Measurements from ENCODE around the gene DEPDC7. TPM values are rescaled to one million over a fixed set of nuclear protein-coding genes. Genes with fewer than 3 reads are reported as not detected.
A peak's percentile ranks its signal among the peaks of the same experiment; 100 is the strongest.

The DEPDC7 gene
- total RNA-seq, 4 donors from 2014 or later, result 3.3 to 76.2 (median 36.9) TPM

DNA sequence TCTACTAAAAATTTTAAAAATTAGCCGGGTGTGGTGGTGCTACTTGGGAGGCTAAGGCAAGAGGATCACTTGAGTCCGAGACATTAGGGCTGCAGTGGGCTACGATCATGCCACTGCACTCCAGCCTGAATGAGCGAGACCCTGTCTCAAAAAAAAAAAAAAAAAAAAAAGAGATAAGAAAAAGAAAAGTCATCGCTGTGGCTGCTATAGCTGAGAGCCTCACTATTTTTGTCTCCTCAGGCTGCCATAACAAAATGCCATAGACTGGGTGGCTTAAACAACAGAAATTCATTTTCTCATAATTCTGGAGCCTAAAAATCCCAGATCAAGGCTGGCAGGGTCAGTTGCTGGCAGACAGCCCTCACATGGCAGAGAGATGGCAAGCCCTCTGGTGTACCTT, 30.1 kb upstream of the DEPDC7 start:
- Histone ChIP-seq H3K27me3 (no peaks in the 10 kb centered on the region), H3K4me3 (no peak overlapping the region), H3K4me1 (no peaks in the 10 kb centered on the region), H3K36me3 (no peaks in the 10 kb centered on the region), H3K9me3 (no peaks in the 10 kb centered on the region), H3K27ac (no peak overlapping the region)
- TF ChIP-seq, protein P1, sequence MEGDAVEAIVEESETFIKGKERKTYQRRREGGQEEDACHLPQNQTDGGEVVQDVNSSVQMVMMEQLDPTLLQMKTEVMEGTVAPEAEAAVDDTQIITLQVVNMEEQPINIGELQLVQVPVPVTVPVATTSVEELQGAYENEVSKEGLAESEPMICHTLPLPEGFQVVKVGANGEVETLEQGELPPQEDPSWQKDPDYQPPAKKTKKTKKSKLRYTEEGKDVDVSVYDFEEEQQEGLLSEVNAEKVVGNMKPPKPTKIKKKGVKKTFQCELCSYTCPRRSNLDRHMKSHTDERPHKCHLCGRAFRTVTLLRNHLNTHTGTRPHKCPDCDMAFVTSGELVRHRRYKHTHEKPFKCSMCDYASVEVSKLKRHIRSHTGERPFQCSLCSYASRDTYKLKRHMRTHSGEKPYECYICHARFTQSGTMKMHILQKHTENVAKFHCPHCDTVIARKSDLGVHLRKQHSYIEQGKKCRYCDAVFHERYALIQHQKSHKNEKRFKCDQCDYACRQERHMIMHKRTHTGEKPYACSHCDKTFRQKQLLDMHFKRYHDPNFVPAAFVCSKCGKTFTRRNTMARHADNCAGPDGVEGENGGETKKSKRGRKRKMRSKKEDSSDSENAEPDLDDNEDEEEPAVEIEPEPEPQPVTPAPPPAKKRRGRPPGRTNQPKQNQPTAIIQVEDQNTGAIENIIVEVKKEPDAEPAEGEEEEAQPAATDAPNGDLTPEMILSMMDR (IDR thresholded peaks at IDR 0.05), result no peak
- no peak for TF ChIP-seq POLR2A (IDR thresholded peaks at IDR 0.05)
- no peak for DNase-seq

DNA sequence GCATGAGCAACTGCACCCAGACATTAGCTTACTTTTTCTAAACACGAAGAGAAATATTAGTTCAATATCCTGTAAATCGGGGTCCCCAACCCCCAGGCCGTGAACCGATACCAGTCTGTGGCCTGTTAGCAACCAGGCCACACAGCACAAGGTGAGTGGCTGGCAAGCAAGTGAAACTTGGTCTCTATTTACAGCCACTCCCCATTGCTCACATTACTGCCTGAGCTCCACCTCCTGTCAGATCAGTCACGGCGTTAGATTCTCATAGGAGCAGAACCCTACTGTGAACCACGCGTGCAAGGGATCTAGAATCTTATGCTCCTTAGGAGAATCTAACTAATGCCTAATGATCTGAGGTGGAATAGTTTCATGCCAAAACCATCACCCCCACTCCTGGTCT, 27.8 kb upstream of the DEPDC7 start:
- H3K27ac ChIP-seq, result peak overlapping the region in 1 of 4 donors; percentile 4
- TF ChIP-seq POLR2A (IDR thresholded peaks at IDR 0.05), result no peak
- TF ChIP-seq, protein P1 (IDR thresholded peaks at IDR 0.05), result no peak
- peak in 1 of 3 donors; percentile 65 for DNase-seq
- no peaks in the 10 kb centered on the region for H3K27me3 ChIP-seq
- H3K4me1 ChIP-seq, result no peaks in the 10 kb centered on the region
- H3K36me3 ChIP-seq, result no peaks in the 10 kb centered on the region
- H3K9me3 ChIP-seq, result no peaks in the 10 kb centered on the region
- H3K4me3 ChIP-seq, result no peak overlapping the region

- H3K4me3 ChIP-seq, result no peak overlapping the region
- TF ChIP-seq POLR2A (IDR thresholded peaks at IDR 0.05), result no peak
- TF ChIP-seq, protein P1 (IDR thresholded peaks at IDR 0.05), result no peak
- H3K4me1 ChIP-seq, result no peaks in the 10 kb centered on the region
- no peaks in the 10 kb centered on the region for H3K27me3 ChIP-seq
- no peaks in the 10 kb centered on the region for H3K36me3 ChIP-seq
- H3K9me3 ChIP-seq, result no peaks in the 10 kb centered on the region
- no peak for DNase-seq
- no peak overlapping the region for H3K27ac ChIP-seq
These were observed 25.2 kb upstream of the DEPDC7 start for GRCh38 chr11:32990481-32990880.

DNA sequence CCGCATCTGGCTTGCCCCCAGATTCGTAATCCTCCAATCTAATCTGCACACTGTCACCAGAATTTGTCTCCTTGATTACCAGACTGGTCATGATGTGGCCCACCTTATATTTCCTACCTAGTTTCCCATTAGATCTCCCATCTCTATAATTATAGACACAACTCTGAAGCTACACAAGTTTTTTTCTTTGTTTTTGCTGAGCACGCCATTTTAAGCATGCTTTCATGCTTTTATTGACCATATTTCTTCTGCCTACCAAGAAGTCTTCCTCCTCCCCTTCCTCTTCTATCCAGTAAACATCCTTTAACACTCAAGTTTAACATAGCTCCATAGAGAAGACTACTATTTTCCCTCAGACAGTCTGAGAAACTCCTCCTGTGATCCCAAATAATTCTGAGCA, 24.3 kb upstream of the DEPDC7 start:
- no peak overlapping the region for H3K27ac ChIP-seq

DNA sequence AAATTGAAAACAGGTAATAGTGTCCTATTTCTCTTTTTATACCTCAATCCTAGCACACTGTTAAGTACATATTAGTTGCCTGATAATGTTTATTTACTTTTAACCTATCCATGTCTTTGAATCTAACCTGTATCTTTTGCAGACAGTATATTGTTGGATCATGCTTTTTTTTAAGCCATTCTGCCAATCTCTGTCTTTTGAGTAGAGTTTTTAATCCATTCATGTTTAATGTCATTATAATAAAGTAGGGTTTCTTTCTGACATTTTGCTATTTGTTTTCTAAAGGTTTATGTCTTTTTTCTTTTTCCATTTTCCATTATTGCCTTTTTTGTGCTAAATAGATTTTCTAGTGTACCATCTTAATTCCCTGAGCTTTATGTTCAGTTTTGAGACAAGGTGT, 23.8 kb upstream of the DEPDC7 start:
- H3K27ac ChIP-seq, result no peak overlapping the region
- no peaks in the 10 kb centered on the region for H3K4me1 ChIP-seq
- no peak for DNase-seq
- H3K27me3 ChIP-seq, result no peaks in the 10 kb centered on the region
- no peak for TF ChIP-seq POLR2A (IDR thresholded peaks at IDR 0.05)
- TF ChIP-seq, protein P1 (IDR thresholded peaks at IDR 0.05), result no peak
- H3K4me3 ChIP-seq, result no peak overlapping the region
- no peaks in the 10 kb centered on the region for H3K36me3 ChIP-seq
- H3K9me3 ChIP-seq, result no peaks in the 10 kb centered on the region

More for the DNA sequence above, 24.3 kb upstream of the DEPDC7 start:
- H3K9me3 ChIP-seq, result no peaks in the 10 kb centered on the region
- H3K4me3 ChIP-seq, result no peak overlapping the region
- H3K27me3 ChIP-seq, result no peaks in the 10 kb centered on the region
- H3K4me1 ChIP-seq, result no peaks in the 10 kb centered on the region
- DNase-seq, result no peak
- no peaks in the 10 kb centered on the region for H3K36me3 ChIP-seq
- TF ChIP-seq, protein P1 (IDR thresholded peaks at IDR 0.05), result no peak
- no peak for TF ChIP-seq POLR2A (IDR thresholded peaks at IDR 0.05)

DNA sequence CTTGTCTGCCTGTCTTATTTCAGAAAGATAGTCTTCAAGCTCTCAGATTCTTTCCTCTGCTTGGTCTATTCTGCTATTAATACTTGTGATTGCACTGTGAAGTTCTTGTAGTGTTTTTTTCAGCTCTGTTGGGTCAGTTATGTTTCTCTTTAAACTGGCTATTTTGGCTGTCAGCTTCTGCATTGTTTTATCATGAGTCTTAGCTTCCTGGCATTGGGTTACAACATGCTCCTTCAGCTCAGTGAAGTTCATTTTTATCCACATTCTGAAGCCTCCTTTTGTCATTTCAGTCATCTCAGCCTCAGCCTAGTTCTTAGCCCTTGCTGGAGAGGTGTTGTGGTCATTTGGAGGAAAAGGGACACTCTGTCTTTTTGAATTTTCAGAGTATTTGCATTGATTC, 15.5 kb upstream of the DEPDC7 start:
- TF ChIP-seq, protein P1 (IDR thresholded peaks at IDR 0.05), result no peak
- TF ChIP-seq POLR2A (IDR thresholded peaks at IDR 0.05), result no peak
- Histone ChIP-seq H3K9me3 (no peaks in the 10 kb centered on the region), H3K27ac (no peak overlapping the region), H3K36me3 (no peaks in the 10 kb centered on the region), H3K4me1 (no peaks in the 10 kb centered on the region), H3K27me3 (no peaks in the 10 kb centered on the region), H3K4me3 (no peak overlapping the region)
- no peak for DNase-seq
